Activated T-cell treated with anti-CD3 and anti-CD28 coated beads for 1 hour (primary cell): ENCODE data around the gene MBP.

Experiments used
- DNase-seq: peaks from one replicate; pipeline ENCODE4 v3.0.0-alpha.2; 2020; ENCODE audit warnings: low read depth

Gene MBP

GRCh38 chr18:77133835-77134496 lies 1.4 kb upstream of the MBP start:
- DNase-seq: no peak

GRCh38 chr18:77133051-77133834 lies 660 bp upstream of the MBP start:
- DNase-seq: no peak

GRCh38 chr18:77131652-77132368 lies 773 bp downstream of the MBP start:
- DNase-seq: no peak

GRCh38 chr18:77131100-77131651 lies 1.4 kb downstream of the MBP start:
- DNase-seq: no peak

GRCh38 chr18:77130229-77131099 lies 2.1 kb downstream of the MBP start:
- no peak for DNase-seq

- no peak for DNase-seq
Measured at GRCh38 chr18:77129150-77129551, 3.4 kb downstream of the MBP start.

GRCh38 chr18:77127769-77128671 lies 4.6 kb downstream of the MBP start:
- DNase-seq: no peak

GRCh38 chr18:77124452-77124922 lies 8.1 kb downstream of the MBP start:
- no peak for DNase-seq

- no peak for DNase-seq
Measured at GRCh38 chr18:77123320-77124231, 9.0 kb downstream of the MBP start.

- no peak for DNase-seq
Measured at GRCh38 chr18:77121523-77121922, 11.1 kb downstream of the MBP start.

GRCh38 chr18:77119851-77120491 lies 12.6 kb downstream of the MBP start:
- DNase-seq: no peak

GRCh38 chr18:77119101-77119850 lies 13.3 kb downstream of the MBP start:
- DNase-seq: no peak

GRCh38 chr18:77118256-77119090 lies 14.1 kb downstream of the MBP start:
- no peak for DNase-seq

GRCh38 chr18:77116201-77117080 lies 16.1 kb downstream of the MBP start:
- no peak for DNase-seq

GRCh38 chr18:77115192-77115953 lies 17.2 kb downstream of the MBP start:
- DNase-seq: no peak
